ENCODE data around the gene MED12. TPM values are rescaled to one million over a fixed set of nuclear protein-coding genes. Genes with fewer than 3 reads are reported as not detected.

The MED12 gene
- total RNA-seq, 1 donor = 31.5 TPM

DNA sequence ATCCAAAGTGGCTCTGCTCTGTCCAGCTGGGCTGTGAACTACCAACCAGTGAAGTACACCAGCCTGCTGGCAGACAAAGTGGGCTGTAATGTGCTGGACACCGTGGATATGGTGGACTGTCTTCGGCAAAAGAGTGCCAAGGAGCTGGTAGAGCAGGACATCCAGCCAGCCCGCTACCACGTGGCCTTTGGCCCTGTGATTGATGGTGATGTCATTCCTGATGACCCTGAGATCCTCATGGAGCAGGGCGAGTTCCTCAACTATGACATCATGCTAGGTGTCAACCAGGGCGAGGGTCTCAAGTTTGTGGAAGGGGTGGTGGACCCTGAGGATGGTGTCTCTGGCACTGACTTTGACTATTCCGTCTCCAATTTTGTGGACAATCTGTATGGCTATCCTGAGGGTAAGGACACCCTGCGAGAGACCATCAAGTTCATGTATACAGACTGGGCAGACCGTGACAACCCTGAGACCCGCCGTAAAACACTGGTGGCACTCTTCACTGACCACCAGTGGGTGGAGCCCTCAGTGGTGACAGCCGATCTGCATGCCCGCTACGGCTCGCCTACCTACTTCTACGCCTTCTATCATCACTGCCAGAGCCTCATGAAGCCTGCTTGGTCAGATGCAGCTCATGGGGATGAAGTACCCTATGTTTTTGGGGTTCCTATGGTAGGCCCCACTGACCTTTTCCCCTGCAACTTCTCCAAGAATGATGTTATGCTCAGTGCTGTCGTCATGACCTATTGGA is 48.8 kb downstream of the MED12 start:
- no peak overlapping the region for H3K4me3 ChIP-seq (ENCODE audit: low read depth, low read length)
- no peak for DNase-seq (ENCODE audit: low read depth)
- TF ChIP-seq, protein P1, sequence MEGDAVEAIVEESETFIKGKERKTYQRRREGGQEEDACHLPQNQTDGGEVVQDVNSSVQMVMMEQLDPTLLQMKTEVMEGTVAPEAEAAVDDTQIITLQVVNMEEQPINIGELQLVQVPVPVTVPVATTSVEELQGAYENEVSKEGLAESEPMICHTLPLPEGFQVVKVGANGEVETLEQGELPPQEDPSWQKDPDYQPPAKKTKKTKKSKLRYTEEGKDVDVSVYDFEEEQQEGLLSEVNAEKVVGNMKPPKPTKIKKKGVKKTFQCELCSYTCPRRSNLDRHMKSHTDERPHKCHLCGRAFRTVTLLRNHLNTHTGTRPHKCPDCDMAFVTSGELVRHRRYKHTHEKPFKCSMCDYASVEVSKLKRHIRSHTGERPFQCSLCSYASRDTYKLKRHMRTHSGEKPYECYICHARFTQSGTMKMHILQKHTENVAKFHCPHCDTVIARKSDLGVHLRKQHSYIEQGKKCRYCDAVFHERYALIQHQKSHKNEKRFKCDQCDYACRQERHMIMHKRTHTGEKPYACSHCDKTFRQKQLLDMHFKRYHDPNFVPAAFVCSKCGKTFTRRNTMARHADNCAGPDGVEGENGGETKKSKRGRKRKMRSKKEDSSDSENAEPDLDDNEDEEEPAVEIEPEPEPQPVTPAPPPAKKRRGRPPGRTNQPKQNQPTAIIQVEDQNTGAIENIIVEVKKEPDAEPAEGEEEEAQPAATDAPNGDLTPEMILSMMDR (IDR thresholded peaks at IDR 0.05; ENCODE audit: insufficient read depth, low read depth, low read length) = no peak

DNA sequence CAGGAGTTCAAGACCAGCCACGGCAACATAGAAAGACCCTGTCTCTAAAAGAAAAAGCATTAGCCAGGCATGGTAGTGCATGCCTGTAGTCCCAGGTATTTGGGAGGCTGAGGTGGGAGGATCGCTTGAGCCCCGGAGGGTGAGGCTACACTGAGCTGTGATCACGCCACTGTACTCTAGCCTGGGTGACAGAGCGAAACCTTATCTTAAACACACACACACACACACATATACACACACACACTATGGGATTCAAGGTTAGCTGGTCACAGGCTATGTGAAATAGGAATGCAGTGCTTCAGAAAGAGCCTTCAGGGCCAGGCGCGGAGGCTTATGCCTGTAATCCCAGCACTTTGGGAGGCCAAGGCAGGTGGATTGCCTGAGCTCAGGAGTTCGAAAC is 49.7 kb downstream of the MED12 start:
- TF ChIP-seq, protein P1 (IDR thresholded peaks at IDR 0.05; ENCODE audit: insufficient read depth, low read depth, low read length) = no peak
- H3K4me3 ChIP-seq (ENCODE audit: low read depth, low read length) = no peak overlapping the region
- DNase-seq (ENCODE audit: low read depth) = no peak

- TF ChIP-seq, protein P1 (IDR thresholded peaks at IDR 0.05; ENCODE audit: insufficient read depth, low read depth, low read length) = no peak
- DNase-seq (ENCODE audit: low read depth) = no peak
- no peak overlapping the region for H3K4me3 ChIP-seq (ENCODE audit: low read depth, low read length)
Measured at GRCh38 chrX:71169586-71169985, 51.2 kb downstream of the MED12 start.

- no peak for DNase-seq (ENCODE audit: low read depth)
- H3K4me3 ChIP-seq (ENCODE audit: low read depth, low read length) = no peak overlapping the region
- TF ChIP-seq, protein P1 (IDR thresholded peaks at IDR 0.05; ENCODE audit: insufficient read depth, low read depth, low read length) = no peak
Measured at GRCh38 chrX:71170660-71171059, 52.3 kb downstream of the MED12 start.

GRCh38 chrX:71171110-71171801 is 52.9 kb downstream of the MED12 start:
- TF ChIP-seq, protein P1 (IDR thresholded peaks at IDR 0.05; ENCODE audit: insufficient read depth, low read depth, low read length) = no peak
- no peak for DNase-seq (ENCODE audit: low read depth)
- no peak overlapping the region for H3K4me3 ChIP-seq (ENCODE audit: low read depth, low read length)

- H3K4me3 ChIP-seq (ENCODE audit: low read depth, low read length) = no peak overlapping the region
- TF ChIP-seq, protein P1 (IDR thresholded peaks at IDR 0.05; ENCODE audit: insufficient read depth, low read depth, low read length) = no peak
- DNase-seq (ENCODE audit: low read depth) = no peak
Measured at GRCh38 chrX:71173440-71173839, 55.0 kb downstream of the MED12 start.

Data from fibroblast of villous mesenchyme (primary cell).